Adipose tissue (tissue), 3 donors: ENCODE data around the gene ADH4. TPM values are rescaled to one million over a fixed set of nuclear protein-coding genes. Genes with fewer than 3 reads are reported as not detected.
"Not testable (repeated sequence)": the region's sequence is repeated elsewhere in the genome, so short reads cannot be mapped to it uniquely, and the experiment has no call there.

Experiments used
- H3K27ac ChIP-seq: one replicate; pipeline ENCODE4 v1.5.1; 2013; ENCODE audit warnings: low read depth, low read length
- WGBS, 3 donors: extraction: QIAGEN DNeasy Blood & Tissue Kit; methylation state at CpG; one replicate each; pipeline ENCODE4 v1.1.7; 2013; 5-methylcytosine and 5-hydroxymethylcytosine counted together
- polyA plus RNA-seq, 3 donors: library from polyadenylated mRNA; stranded (reverse); fragments of 200-250 nt; gene quantifications; one replicate each; pipeline ENCODE4 v1.2.3, GENCODE V29; 2013
- donor health status: healthy with polysubstance abuse.
- donor health status: Bipolar disorder and iron deficiency.
- donor health status: healthy.

ADH4 gene
- polyA plus RNA-seq, 3 donors, result 0.44 to 5.4 (median 1.1) TPM

DNA sequence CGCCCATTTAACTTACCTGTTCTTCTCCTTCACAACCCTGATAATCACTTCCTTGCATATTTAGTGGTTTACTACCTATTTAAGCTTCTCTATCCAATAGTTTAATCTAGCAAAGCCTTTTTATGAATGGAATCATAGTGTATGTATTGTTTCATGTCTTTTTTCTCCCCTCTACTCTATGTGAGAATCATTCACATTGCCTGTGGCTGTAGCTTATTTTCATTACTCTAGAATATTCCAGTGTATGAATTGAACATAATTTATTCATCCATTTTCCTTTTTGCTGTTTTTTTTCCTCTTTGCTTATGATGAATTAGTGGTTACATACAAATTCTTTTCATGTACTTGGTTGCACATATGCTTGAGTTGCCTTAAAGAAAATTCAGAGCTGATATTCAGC lies 490 bp upstream of the ADH4 start:
- no peak overlapping the region for H3K27ac ChIP-seq
- 93 to 97% (median 93%) methylated on average over 1 of the region's 1 CpG for WGBS, 3 donors

DNA sequence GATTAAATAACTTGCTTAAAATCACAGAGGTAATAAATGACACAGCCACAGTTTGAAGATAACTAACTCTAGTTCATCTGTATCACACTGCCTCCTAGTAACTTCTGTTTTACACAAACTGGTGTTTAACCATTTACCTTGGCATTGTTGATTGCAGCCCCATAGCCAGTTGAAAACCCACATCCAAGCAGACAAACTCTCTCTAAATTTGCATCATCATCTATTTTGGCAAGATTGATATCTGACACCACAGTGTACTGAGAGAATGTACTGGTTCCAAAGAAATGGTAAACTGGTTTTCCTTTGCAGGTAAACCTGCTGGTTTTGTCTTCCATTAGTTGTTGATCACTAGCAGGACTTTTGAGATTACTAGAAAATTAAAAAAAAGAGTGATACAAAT lies 7.8 kb downstream of the ADH4 start:
- H3K27ac ChIP-seq, result no peak overlapping the region

DNA sequence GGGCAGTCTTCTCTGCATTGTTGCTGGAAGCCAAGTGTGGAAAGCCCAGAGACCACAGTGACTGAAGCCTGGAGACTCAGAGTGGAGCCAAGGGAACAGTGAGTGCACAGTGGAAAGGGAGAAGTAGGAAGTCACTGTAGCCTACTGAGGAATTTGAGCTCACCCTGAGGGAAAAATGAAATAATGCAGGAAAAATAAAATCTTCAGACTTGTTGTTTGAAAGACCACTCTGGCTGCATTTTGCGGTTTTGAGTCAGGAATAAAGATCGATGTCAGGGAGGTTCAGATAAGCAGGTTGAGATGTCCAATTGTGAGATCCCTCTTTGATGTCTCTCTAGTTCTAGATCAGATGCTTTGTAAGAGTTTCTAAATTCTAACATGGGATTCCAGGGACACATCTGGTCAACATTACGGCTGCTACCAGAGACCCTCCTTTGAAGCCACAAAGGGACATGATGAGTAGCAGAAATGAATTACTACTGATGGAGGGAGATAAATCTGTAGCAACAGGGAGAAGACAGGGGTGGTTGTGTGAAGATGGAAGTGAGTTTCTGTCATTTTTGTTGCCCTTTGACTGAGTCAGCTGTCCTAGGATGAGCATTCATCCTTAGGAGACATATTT lies 8.4 kb downstream of the ADH4 start:
- 58 to 63% (median 63%) methylated on average over 3 of the region's 3 CpGs for WGBS, 3 donors
- H3K27ac ChIP-seq, result no peak overlapping the region

DNA sequence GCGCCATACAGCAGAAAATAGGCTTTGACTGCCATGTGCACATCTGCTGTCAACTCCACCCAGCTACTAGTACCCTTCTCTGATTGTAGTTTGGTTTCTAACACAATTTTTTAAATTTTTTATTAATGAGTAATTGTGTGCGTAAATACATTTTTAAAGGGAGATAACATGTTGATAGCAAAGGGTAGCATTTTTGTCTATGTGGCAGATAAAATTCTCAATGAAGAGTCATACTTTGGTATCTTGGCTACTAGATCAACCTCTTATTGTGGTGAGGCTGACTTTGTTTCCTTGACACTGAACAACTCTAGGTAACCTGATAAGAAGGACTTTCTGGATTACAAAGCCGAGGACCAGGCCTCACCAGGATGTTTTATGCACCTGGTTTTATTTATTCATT lies 9.5 kb downstream of the ADH4 start:
- H3K27ac ChIP-seq, result no peak overlapping the region
- WGBS, 3 donors, result 63 to 98% (median 67%) methylated on average over 3 of the region's 3 CpGs

DNA sequence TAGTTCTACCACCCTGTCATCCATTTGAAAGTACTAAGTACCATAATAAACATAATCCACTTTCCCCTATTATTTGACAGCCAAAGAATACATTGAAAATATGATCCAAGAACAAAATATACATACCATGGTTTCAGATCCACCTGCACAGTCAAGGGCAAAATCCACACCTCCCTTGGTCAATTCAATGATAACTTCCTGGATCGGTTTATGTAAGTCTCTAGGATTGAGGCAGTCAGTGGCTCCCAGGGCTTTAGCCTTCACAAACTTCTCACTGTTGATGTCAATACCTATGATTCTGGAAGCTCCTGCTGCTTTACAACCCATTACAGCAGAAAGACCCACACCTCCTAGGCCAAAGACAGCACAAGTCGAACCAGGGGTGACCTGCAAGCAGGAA lies 12.7 kb downstream of the ADH4 start:
- 45 to 85% (median 82%) methylated on average over 2 of the region's 2 CpGs for WGBS, 3 donors
- no peak overlapping the region for H3K27ac ChIP-seq

DNA sequence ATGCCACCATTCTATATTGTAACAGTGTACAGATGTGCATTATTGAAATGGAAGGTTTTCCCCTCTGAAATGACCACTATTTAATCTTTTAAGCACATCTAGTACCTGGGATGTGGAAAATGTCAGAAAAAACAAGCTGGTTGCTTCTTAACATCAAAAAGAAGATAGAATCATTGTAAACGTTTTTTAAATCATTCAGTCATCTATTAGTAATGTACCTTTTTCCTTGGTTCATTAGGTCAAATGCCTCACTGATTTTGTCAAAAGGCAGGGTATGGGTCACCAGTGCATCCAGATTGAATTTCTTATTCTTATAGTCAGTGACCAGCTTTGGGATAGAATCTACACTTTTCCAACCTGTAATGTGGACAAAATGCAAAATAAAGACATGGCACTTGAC lies 17.7 kb downstream of the ADH4 start:
- no peak overlapping the region for H3K27ac ChIP-seq
- WGBS, 3 donors, result 59 to 82% (median 61%) methylated on average over 1 of the region's 1 CpG

DNA sequence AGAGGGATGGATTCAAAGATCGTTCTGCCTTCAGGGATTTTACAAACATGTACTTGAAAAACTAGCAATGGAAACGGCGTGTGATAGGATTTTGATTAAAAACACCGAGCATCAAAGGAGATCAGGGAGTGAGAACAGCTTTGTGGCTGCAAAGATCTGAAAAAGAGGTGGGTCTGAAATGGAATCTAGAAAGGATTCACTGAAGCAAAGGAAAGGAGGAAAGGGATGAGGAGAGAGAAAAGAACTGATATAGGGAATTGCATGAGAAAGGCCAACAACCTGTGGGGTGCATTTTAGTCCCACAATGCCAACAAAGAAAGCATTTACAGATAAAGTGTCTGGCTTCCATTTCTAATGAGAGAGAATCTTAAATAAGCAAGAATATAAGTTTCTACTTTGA lies 23.1 kb downstream of the ADH4 start:
- WGBS, 3 donors, result 79 to 92% (median 88%) methylated on average over 4 of the region's 4 CpGs

DNA sequence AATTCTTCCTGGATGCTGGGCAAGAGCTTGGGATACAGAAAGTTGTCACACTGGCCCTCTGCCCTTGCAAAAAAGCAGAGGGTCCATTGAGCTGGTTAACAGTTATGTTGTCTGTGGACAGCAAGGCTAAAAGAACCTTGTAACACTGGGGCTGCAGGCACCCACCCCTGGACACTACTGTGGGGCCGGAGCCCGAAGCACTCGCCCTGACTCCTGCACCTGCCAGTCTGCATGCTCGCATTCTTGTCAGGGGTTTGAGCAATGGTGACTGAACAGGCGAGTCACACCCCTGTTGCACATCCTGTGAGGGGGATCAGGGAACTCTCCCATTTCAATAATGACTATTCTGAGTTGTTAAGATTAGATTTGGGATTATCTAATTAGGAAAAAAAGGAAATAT lies 23.6 kb downstream of the ADH4 start:
- no peak overlapping the region for H3K27ac ChIP-seq
- WGBS, 3 donors, result 93 to 98% (median 94%) methylated on average over 5 of the region's 5 CpGs

More for the DNA sequence above, 23.1 kb downstream of the ADH4 start:
- H3K27ac ChIP-seq, result no peak overlapping the region

DNA sequence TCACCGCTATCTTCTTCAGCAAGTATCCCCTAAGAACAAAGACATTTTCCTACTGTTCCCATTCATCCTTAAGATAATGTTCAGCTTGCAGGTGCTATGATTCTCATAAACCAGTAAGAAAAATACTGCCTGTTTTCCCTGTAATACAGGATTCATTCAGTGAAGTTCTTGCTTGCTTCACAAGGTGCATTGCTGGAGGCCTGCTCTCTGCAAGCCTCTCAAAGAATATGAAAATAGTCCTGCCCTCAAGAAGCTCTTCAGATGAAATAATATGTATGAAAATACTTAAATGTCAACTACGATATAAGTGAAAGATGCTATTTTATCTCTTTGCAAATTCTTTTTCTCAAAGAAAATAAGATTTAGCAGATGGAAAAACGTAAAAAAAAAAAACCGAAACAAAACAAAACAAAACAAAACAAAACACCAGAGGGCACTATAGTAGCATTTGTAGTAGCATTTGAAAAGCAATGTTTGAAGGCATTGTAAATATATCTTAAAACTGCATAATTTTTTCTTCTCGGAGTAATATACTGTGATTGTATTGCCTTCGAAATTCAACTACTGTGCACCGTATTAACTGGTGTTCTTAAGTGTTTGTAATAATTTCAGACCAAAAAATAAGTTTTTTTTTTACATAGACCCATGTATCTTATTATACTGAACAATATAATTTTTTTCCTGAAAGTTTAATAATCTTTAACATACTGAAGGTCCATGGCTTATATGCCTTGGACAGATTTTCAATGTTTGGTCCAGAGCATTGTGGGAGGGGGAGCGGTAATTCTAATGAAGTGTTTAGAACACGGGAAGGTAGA lies 26.0 kb downstream of the ADH4 start:
- whole genome bisulfite sequencing, 3 donors, result 39 to 60% (median 47%) methylated on average over 9 of the region's 9 CpGs
- H3K27ac ChIP-seq, result no peak overlapping the region

DNA sequence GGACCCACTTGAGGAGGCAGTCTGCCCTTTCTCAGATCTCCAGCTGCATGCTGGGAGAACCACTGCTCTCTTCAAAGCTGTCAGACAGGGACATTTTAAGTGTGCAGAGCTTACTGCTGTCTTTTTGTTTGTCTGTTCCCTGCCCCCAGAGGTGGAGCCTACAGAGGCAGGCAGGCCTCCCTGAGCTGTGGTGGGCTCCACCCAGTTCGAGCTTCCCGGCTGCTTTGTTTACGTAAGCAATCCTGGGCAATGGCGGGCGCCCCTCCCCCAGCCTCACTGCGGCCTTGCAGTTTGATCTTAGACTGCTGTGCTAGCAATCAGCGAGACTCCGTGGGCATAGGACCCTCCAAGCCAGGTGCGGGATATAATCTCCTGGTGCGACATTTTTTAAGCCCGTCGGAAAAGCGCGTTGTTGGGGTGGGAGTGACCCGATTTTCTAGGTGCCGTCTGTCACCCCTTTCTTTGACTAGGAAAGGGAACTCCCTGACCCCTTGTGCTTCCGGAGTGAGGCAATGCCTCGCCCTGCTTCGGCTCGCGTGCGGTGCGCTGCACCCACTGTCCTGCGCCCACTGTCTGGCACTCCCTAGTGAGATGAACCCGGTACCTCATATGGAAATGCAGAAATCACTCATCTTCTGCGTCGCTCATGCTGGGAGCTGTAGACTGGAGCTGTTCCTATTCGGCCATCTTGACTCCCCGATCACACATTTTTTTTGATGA lies 26.8 kb downstream of the ADH4 start:
- H3K27ac ChIP-seq, result not testable (repeated sequence)
- WGBS, 3 donors, result 91 to 94% (median 93%) methylated on average over 26 to 29 of the region's 29 CpGs

DNA sequence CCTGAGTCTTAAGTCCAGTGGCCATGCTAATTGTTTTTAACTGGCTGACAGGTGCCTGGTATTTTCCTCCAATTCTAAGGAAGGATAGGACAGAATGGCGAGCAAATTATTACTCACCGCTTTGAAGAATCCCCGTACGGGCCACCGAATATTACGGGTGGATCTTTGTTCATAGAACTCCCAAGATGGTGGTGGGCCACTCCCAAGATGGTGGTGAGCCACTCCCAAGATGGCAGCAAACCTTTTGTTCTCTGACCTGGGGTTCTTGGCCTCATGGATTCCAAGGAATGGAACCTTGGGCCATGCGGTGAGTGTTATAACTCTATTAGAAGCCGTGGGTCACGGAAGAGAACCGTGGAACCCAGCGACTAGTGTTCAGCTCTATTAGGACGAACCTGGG lies 34.8 kb downstream of the ADH4 start:
- 90 to 98% (median 95%) methylated on average over 12 of the region's 12 CpGs for WGBS, 3 donors

DNA sequence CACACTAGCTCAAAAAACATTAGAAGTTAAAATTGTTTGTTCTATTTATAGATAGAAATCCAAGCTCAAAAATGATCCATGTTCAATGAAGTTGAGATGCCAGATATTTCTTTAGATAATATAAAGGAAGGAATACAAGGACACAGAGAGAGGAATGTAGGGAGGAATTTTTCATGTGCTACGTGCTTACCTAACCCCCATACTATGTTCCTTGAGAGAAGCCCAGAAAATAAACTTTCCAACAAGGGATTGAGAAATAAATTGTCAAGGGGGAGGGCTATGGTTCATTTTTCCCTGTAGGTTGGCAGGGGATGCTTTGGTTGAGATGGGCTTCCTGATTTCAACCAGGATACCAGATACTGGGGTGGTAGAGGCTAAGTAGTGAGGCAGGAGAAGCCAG lies 39.9 kb downstream of the ADH4 start:
- no peak overlapping the region for H3K27ac ChIP-seq
- 72 to 100% (median 85%) methylated on average over 1 of the region's 1 CpG for WGBS, 3 donors

More for the DNA sequence above, 34.8 kb downstream of the ADH4 start:
- H3K27ac ChIP-seq, result not testable (repeated sequence)

DNA sequence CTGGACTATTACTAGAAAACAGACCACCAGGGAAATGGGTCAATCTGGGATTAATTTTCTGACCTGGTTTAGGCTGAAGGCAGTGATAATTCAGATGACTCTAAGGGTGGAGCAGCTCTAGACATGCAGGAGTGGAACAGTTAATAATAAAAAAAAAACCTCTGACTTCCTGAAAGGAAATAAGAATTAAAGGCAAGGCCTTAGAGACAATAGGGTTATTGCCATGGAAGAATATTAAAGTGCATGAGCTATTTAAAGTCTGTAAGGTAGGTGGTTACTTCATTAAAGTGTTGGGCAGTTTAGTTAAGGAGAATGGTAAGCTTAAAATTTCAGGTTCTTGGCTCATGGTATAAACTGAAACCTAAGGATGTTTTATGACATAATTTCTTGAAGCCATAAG lies 40.9 kb downstream of the ADH4 start:
- no peak overlapping the region for H3K27ac ChIP-seq

DNA sequence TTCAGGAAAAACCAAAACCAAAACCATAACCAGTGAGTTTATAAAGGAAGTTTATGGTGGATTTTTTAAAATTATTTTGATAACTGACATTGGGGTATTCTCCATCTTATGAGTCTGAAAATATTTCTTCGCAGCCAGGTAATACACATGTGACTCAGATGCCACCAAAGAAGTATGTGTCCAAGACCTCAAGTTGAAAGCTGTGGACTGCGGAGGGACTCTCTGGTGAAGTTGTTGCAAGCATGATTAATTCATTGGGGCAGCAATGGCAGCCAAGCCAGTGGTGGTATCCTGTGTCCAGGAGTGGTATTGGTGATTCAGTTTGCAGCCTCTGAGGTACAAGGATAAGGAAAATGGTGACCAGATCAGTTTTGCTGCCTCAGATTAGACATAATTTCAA lies 41.5 kb downstream of the ADH4 start:
- no peak overlapping the region for H3K27ac ChIP-seq
- WGBS, 3 donors, result 95 to 100% (median 97%) methylated on average over 2 of the region's 2 CpGs

DNA sequence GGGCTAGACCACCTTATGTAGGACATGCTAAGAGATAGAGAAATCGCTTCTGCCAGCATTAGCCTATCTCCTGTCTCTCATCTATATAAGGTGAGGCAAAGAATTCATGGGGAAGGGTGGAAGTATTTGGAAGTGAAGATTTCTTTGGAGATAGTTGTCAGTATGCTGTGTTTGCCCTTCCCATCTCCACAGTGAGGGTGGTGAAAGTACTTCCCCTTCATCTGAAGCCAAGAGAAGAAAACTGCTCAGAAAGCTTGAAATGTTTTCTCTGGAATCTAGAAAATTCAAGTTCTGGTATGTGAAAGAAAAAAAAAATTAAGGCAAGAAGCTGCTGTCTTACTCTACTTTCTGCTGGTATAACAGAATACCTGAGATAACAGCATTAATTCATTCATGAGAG lies 43.2 kb downstream of the ADH4 start:
- no peak overlapping the region for H3K27ac ChIP-seq
- WGBS, 3 donors, result 88 to 95% (median 94%) methylated on average over 1 of the region's 1 CpG

DNA sequence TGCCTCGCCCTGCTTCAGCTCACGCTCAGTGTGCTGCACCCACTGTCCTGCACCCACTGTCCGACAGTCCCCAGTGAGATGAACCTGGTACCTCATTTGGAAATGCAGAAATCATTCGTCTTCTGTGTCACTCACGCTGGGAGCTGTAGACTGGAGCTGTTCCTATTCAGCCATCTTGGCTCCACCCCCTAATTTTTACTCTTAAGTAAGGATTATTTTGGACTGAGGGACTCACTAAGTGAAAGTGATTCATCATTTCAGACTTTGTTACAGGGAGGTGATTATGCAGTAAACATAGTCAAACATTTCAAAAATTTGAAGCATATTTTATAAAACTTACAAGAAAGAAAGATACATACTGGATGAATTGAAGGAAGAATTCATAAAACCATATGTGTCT lies 44.3 kb downstream of the ADH4 start:
- 74 to 95% (median 91%) methylated on average over 5 of the region's 5 CpGs for WGBS, 3 donors
- not testable (repeated sequence) for H3K27ac ChIP-seq

DNA sequence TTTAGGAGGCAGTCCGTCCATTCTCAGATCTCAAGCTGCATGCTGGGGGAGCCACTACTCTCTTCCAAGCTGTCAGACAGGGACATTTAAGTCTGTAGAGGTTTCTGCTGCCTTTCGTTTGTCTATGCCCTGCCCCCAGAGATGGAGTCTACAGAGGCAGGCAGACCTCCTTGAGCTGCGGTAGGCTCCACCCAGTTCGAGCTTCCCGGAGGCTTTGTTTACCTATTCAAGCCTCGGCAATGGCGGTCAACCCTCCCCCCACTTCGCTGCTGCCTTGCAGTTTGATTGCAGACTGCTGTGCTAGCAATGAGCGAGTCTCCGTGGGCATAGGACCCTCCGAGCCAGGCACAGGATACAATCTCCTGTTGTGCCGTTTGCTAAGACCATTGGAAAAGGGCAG lies 44.8 kb downstream of the ADH4 start:
- H3K27ac ChIP-seq, result no peak overlapping the region
- WGBS, 3 donors, result 92 to 94% (median 93%) methylated on average over 11 to 12 of the region's 12 CpGs

DNA sequence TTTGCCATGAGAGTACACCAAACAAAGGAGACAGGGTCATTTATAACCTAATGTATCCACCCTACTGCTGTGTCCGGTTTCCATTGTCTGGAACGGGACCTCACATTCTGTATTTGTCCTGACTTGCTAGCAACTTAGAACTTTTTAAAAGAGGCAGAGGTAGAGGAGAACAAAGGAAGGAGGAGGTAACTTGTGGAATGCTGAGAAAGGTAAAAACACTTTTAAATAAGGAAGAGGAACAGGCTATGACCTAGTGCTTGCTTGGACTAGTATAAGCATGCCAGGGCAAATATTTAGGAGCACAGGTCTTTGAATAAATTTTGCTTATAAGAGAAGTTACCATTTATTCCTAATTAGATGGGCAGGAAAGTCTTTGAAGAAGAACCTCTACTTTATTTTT lies 52.3 kb downstream of the ADH4 start:
- 77 to 89% (median 87%) methylated on average over 2 of the region's 2 CpGs for WGBS, 3 donors
- not testable (repeated sequence) for H3K27ac ChIP-seq

DNA sequence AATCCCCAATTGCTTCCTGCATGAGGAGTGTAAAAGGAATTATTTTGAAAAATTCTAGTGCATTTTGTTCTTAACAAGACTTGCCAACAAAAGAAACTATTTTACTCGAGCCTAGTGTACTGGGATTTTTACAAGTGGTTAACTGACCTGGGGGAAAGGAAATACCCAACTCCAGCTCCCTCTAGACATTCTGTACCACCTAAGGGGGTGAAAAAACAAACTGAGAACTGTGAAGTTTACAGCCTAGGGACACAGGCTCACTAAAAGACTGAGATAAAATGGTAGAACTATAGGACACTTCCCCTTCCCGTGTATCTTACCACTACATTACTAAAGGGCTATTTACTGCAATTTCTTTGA lies 52.9 kb downstream of the ADH4 start:
- 36 to 64% (median 50%) methylated on average over 2 of the region's 2 CpGs for WGBS, 3 donors
- H3K27ac ChIP-seq, result no peak overlapping the region
